Kidney capillary endothelial cell (primary cell): Measurements from ENCODE around the gene SCAI.
"Not testable (repeated sequence)": the region's sequence is repeated elsewhere in the genome, so short reads cannot be mapped to it uniquely, and the experiment has no call there.

Experiments
- DNase-seq: peaks from one replicate; pipeline ENCODE4 v3.0.0-alpha.2; 2018; ENCODE audit warnings: low spot score

The SCAI gene

GRCh38 chr9:125143377-125144090 is at the start of gene SCAI:
SCAI (minus strand) TSS chr9:125143528; CDS start chr9:125143437, 91 bp downstream.
- peak; percentile 98 for DNase-seq

- peak; percentile 24 for DNase-seq
These were observed 47.1 kb upstream of the SCAI start for GRCh38 chr9:125190361-125190801.

- DNase-seq, result peak; percentile 91
These were observed 46.3 kb upstream of the SCAI start, which contains the start of gene PPP6C for GRCh38 chr9:125189361-125190289. PPP6C (minus strand) TSS chr9:125189803; CDS start chr9:125189718, 85 bp downstream.

DNA sequence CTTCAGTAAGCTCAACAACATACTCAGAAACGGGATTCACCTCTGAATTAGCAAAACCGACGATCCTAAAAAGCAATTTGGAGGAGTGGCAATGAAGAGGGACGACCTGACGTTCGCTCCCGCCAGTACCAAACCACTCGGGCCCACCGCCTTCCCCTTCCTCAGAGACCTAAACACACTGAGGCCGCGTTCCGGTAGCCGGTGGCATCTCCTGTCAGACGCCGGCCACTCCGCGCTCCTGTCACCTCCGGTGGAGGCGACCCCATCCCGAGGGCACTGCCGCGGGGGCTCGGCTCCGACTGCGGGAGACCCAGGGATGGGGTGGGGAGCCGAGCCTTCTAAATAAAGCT is 45.7 kb upstream of the SCAI start:
- peak; percentile 26 for DNase-seq

GRCh38 chr9:125183561-125183960 is 40.2 kb upstream of the SCAI start:
- DNase-seq, result no peak

DNA sequence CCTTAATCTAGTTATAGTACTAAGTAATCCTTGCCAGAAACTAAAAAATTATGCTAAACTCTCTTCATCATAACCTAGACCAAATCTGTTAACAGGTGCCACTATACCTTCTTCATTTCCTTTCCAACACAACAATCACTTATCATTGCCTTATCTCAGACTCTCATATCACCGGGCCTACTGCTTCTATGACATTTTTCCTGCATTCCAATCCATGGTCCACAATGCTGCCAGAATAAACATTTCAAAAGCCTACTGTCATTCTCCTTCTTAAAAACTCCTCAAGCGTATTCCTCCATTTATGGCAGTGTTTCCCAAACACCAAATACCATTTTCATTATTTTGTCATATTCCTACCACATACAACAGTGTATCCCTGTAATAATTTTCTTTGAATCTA is 39.7 kb upstream of the SCAI start:
- no peak for DNase-seq

DNA sequence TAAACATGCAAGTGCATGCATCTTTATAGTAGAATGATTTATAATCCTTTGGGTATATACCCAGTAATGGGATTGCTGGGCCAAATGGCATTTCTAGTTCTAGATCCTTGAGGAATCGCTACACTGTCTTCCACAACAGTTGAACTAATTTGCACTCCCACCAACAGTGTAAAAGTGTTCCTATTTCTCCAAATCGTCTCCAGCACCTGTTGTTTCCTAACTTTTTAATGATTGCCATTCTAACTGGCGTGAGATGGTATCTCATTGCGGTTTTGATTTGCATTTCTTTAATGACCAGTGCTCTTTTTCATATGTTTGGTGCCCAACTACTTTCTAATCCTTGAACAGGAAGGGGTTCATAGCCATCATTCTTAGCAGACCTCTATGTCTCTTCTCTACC is 38.4 kb upstream of the SCAI start:
- not testable (repeated sequence) for DNase-seq

DNA sequence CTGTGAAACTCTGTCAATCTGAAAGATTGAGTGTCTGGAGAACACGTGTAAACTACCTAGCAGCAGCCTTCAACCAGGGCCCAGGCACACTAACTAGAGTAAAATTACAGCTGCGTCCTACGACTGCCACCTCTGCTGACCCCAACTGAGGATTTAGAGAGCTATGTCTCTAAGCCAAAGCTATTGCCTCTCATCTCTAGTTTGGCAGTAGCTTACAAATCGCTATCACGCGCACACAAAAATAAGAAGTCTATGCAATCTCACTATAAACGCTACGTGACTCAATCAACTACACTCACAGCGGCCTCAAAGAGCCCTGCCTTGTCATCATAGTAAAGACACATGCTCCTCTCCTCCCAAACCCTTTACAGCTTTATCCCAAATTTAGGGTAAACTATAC is 37.5 kb upstream of the SCAI start:
- DNase-seq, result no peak

- DNase-seq, result not testable (repeated sequence)
These were observed 36.4 kb upstream of the SCAI start for GRCh38 chr9:125179776-125180175.

DNA sequence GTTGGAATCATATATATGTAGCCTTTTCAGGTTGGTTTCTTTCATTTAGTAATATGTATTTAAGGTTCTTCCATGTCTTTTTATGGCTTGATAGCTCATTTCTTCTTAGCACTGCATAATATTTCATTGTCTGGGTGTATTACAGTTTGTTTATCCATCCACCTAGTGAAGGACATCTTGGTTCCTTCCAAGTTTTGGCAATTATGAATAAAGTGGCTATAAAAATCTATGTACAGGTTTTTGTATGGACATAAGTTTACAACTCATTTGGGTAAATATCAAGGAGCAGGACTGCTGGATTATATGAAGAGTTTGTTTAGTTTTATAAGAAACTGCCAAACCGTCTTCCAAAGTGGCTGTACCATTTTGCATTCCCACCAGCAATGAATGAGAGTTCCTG is 34.6 kb upstream of the SCAI start:
- DNase-seq, result no peak

DNA sequence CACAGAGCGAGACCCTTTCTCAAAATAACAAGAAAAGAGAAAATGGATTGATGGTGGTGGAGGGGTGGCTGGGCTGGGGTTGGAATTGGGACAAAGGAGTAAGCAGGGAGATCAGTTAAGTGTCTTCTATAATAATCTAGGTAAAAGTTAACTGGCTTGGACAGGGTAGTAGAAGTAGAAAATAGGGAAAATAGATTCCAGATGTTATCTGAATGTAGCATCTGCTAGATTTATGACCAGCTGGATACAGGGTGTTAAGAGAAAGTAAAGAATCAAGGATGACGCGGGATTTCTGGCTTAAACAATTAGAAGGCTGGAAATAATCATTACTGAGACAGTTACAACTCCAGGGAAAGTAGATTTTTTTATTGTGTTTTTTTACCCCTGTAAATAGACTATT is 33.3 kb upstream of the SCAI start:
- DNase-seq, result no peak

- peak; percentile 13 for DNase-seq
These were observed 28.9 kb upstream of the SCAI start for GRCh38 chr9:125172031-125172755.

GRCh38 chr9:125169895-125170294 is 26.6 kb upstream of the SCAI start:
- DNase-seq, result no peak

GRCh38 chr9:125166762-125167161 is 23.4 kb upstream of the SCAI start:
- no peak for DNase-seq

GRCh38 chr9:125162891-125163290 is 19.6 kb upstream of the SCAI start:
- DNase-seq, result not testable (repeated sequence)

GRCh38 chr9:125161284-125161918 is 18.1 kb upstream of the SCAI start:
- no peak for DNase-seq

- no peak for DNase-seq
These were observed 17.4 kb upstream of the SCAI start for GRCh38 chr9:125160750-125161149.

- DNase-seq, result no peak
These were observed 13.2 kb upstream of the SCAI start for GRCh38 chr9:125156551-125156950.

DNA sequence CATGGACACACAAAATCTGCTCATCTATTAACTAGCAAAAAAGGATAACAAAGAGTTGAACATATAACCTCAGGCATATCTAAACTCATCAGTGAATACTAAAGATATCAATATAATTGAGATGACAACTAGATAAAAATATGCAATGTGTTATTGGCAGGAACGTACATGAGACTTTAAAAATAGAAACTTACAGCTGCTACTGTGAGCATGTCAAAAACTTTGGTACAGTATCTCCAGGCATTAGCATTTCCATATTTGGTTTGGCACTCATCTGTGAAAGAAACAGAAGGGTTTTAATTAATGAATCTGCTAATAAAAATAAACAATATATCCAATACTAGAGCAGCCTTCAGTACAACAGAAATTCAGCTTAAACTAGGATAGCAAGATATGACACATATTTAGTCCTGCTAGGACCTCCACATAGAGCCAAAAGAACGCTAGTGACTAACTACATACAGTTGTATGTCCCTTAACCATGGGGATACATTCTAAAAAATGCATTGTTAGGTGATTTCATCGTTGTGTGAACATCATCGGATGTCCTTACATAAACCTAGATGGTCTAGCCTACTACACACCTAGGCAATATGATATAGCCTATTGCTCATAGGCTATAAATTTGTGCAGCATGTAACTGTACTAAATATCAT is 10.5 kb upstream of the SCAI start:
- DNase-seq, result no peak

DNA sequence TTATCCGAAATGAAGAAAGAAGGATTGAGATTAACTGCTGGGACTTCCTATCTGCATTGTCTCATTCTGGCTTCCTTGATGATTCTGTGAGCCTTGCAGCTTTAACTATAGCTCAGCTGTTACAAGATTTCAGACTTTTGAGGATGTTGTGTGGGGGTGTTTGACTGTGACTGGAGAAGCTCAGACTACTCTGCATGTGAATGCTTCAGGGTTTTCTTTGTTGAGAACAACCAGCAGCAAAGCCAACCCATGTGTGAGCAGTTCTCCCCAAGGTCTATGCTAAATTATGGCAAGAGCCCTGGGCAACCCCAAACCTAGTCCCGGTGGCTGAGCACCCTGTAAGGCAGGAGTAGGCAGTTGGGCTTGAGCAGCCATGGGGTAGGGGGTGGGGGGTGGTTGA is 8.4 kb upstream of the SCAI start:
- no peak for DNase-seq
